HCT116 (cell line): ENCODE data around the gene CLRN3. TPM values are rescaled to one million over a fixed set of nuclear protein-coding genes. Genes with fewer than 3 reads are reported as not detected.

ENCODE experiments used
- ATAC-seq: fragments of 200-7000 bp; cut with Tn5 transposase; 2 replicates; pipeline ENCODE4 v1.9.1; 2020; ENCODE audit warnings: mild to moderate bottlenecking, moderate library complexity
- BruUV-seq: library from RNA; stranded (reverse); fragments of 400-500 nt; replicated peaks from 2 replicates; lab custom pipeline; 2021; lab: Mats Ljungman, UMichigan
- CTCF ChIA-PET: fragments of 300-600 bp; sonication (Branson Sonifier 250); formaldehyde crosslinking; loops from one replicate; lab custom pipeline; 2021; ENCODE audit warnings: antibody characterized with exemption; lab: Charles Lee
- POLR2A ChIA-PET: fragments of 300-600, 350-600 bp; sonication (Branson Sonifier 250); formaldehyde crosslinking; loops from one replicate; lab custom pipeline; 2021; ENCODE audit warnings: antibody characterized with exemption; lab: Charles Lee
- RAD21 ChIA-PET, 2 experiments: fragments of 300-600 bp; sonication (Branson Sonifier 250); formaldehyde crosslinking; loops; one replicate each; lab custom pipeline; 2023; ENCODE audit warnings: low total read pairs in 2 of 2; ENCODE audit not compliant: uncharacterized antibody in 2 of 2, unreplicated experiment in 2 of 2, low non-redundant PET in 1 of 2; lab: Charles Lee
- DNase-seq: peaks from one replicate; pipeline ENCODE4 v3.0.0-alpha.2; 2010; ENCODE audit warnings: low read depth, low spot score
- H2AFZ ChIP-seq: fragments of 200-600 bp; shearing (Covaris generic), sonication (generic); 2 replicates; pipeline ENCODE4 v1.6.1; 2017; ENCODE audit warnings: low read depth, mixed run types, mixed read lengths, antibody characterized with exemption, low read length; ENCODE audit not compliant: poor library complexity, severe bottlenecking
- H3K27ac ChIP-seq: 2 replicates; pipeline ENCODE4 v1.5.1; 2012; ENCODE audit warnings: low read depth, low read length
- H3K27me3 ChIP-seq: fragments of 200-600 bp; sonication (generic); 2 replicates; pipeline ENCODE4 v1.6.1; 2016; ENCODE audit warnings: mixed run types, low read length, mixed read lengths; ENCODE audit not compliant: insufficient read depth
- H3K36me3 ChIP-seq, 2 experiments: fragments of 200-500 bp in 1 of 2; fragments of 200-600 bp in 1 of 2; sonication (Bioruptor generic) in 1 of 2; sonication (generic) in 1 of 2; 2 replicates each; pipeline versions ENCODE4 v1.5.1 to v1.6.1; 2014 to 2016; ENCODE audit warnings: low read length in 2 of 2, inconsistent platforms in 1 of 2, mixed read lengths in 1 of 2, mixed run types in 1 of 2; ENCODE audit not compliant: insufficient read depth in 2 of 2, control insufficient read depth in 1 of 2
- H3K4me1 ChIP-seq, 2 experiments: fragments of 200-600 bp in 1 of 2; sonication (generic) in 1 of 2; 2 replicates each; pipeline versions ENCODE4 v1.5.1 to v1.6.1; 2012 to 2017; ENCODE audit warnings: low read length in 2 of 2, inconsistent platforms in 1 of 2, mild to moderate bottlenecking in 1 of 2, mixed read lengths in 1 of 2, mixed run types in 1 of 2, moderate library complexity in 1 of 2; ENCODE audit not compliant: insufficient read depth in 2 of 2, control insufficient read depth in 1 of 2
- H3K4me2 ChIP-seq: fragments of 200-600 bp; sonication (generic); 2 replicates; pipeline ENCODE4 v1.6.1; 2017; ENCODE audit warnings: mixed run types, low read length, mixed read lengths
- H3K4me3 ChIP-seq, 2 experiments: fragments of 200-600 bp in 1 of 2; sonication (generic) in 1 of 2; replicated peaks in 1 of 2; 2 replicates each; pipeline ENCODE4 v1.5.1; 2011 to 2016; ENCODE audit warnings: low read length in 2 of 2, control low read depth in 1 of 2, low read depth in 1 of 2, mild to moderate bottlenecking in 1 of 2, mixed read lengths in 1 of 2, mixed run types in 1 of 2
- H3K79me2 ChIP-seq: fragments of 200-600 bp; sonication (generic); 2 replicates; pipeline ENCODE4 v1.6.1; 2017; ENCODE audit warnings: mild to moderate bottlenecking, mixed run types, low read length, moderate library complexity, mixed read lengths; ENCODE audit not compliant: insufficient read depth
- H3K9ac ChIP-seq: fragments of 200-600 bp; sonication (generic); 2 replicates; pipeline ENCODE4 v1.6.1; 2016; ENCODE audit warnings: low read length, mixed read lengths
- H3K9me2 ChIP-seq: fragments of 200-600 bp; sonication (generic), shearing (Covaris generic); 2 replicates; pipeline ENCODE4 v1.6.1; 2017; ENCODE audit warnings: mixed run types, mild to moderate bottlenecking, moderate library complexity; ENCODE audit not compliant: insufficient read depth
- H3K9me3 ChIP-seq, 2 experiments: fragments of 200-500 bp in 1 of 2; fragments of 200-600 bp in 1 of 2; sonication (Bioruptor generic) in 1 of 2; sonication (generic) in 1 of 2; 2 replicates each; pipeline ENCODE4 v1.6.1; 2014 to 2017; ENCODE audit warnings: low read length in 2 of 2, mixed read lengths in 2 of 2, inconsistent platforms in 1 of 2, low read depth in 1 of 2, mild to moderate bottlenecking in 1 of 2, mixed run types in 1 of 2, moderate library complexity in 1 of 2; ENCODE audit not compliant: control insufficient read depth in 1 of 2, insufficient read depth in 1 of 2
- H4K20me1 ChIP-seq: fragments of 200-600 bp; sonication (generic), shearing (Covaris generic); 2 replicates; pipeline ENCODE4 v1.6.1; 2017; ENCODE audit warnings: mixed run types, mild to moderate bottlenecking, moderate library complexity; ENCODE audit not compliant: insufficient read depth
- CBX3 ChIP-seq: IDR thresholded peaks from 2 replicates; pipeline ENCODE4 v1.6.1; 2012; ENCODE audit warnings: low read depth
- CEBPB ChIP-seq: IDR thresholded peaks from 2 replicates; pipeline ENCODE4 v1.6.1; 2012; ENCODE audit warnings: low read depth
- ELF1 ChIP-seq: IDR thresholded peaks from 2 replicates; pipeline ENCODE4 v1.6.1; 2012; ENCODE audit warnings: low read depth, borderline replicate concordance
- EZH2phosphoT487 ChIP-seq: fragments of 200-600 bp; IDR thresholded peaks from 2 replicates; pipeline ENCODE4 v1.6.1; 2018; ENCODE audit warnings: antibody characterized with exemption, borderline replicate concordance
- FOSL1 ChIP-seq: IDR thresholded peaks from 2 replicates; pipeline ENCODE4 v1.6.1; 2012; ENCODE audit warnings: low read depth
- JUND ChIP-seq: IDR thresholded peaks from 2 replicates; pipeline ENCODE4 v1.6.1; 2012
- POLR2A ChIP-seq: IDR thresholded peaks from 2 replicates; pipeline ENCODE4 v1.7.0; 2011; ENCODE audit warnings: borderline replicate concordance; ENCODE audit not compliant: insufficient read depth, insufficient read length; ENCODE audit errors: extremely low read depth
- POLR2AphosphoS5 ChIP-seq: IDR thresholded peaks from 2 replicates; pipeline ENCODE4 v1.6.1; 2011; ENCODE audit warnings: mild to moderate bottlenecking, low read depth, low read length, moderate library complexity
- RAD21 ChIP-seq: IDR thresholded peaks from 2 replicates; pipeline ENCODE4 v1.6.1; 2012; ENCODE audit warnings: low read depth, mild to moderate bottlenecking
- SIN3A ChIP-seq: IDR thresholded peaks from 2 replicates; pipeline ENCODE4 v1.6.1; 2012; ENCODE audit warnings: low read depth
- SP1 ChIP-seq: IDR thresholded peaks from 2 replicates; pipeline ENCODE4 v1.6.1; 2012; ENCODE audit warnings: low read depth
- SRF ChIP-seq: IDR thresholded peaks from 2 replicates; pipeline ENCODE4 v1.6.1; 2012; ENCODE audit warnings: low read depth
- TCF7L2 ChIP-seq: IDR thresholded peaks from 2 replicates; pipeline ENCODE4 v1.7.0; 2011; ENCODE audit warnings: borderline replicate concordance, inconsistent platforms; ENCODE audit not compliant: insufficient read depth, insufficient read length; ENCODE audit errors: extremely low read depth
- YY1 ChIP-seq: IDR thresholded peaks from 2 replicates; pipeline ENCODE4 v1.6.1; 2011; ENCODE audit warnings: low read length, low read depth, moderate library complexity, mild to moderate bottlenecking; ENCODE audit not compliant: insufficient replicate concordance; ENCODE audit errors: extremely low read depth
- ZFX ChIP-seq: fragments of 450-650 bp; IDR thresholded peaks from 2 replicates; pipeline ENCODE4 v1.6.1; 2017
- ZNF274 ChIP-seq: fragments of 200-500 bp; sonication (Bioruptor generic); IDR thresholded peaks from 2 replicates; pipeline ENCODE4 v1.6.1; 2014; ENCODE audit warnings: mild to moderate bottlenecking, low read depth, low read length, inconsistent platforms
- intact Hi-C: fragments of 100-400 bp; cut with micrococcal nuclease; formaldehyde crosslinking; loops from 2 replicates; pipeline ENCODE4 v1.10.0; 2022
- total RNA-seq: library from RNA; stranded (reverse); gene quantifications from one replicate; pipeline ENCODE4 v1.2.1, GENCODE V29; 2021; ENCODE audit not compliant: unreplicated experiment
- TF ChIP-seq, protein P1 (sequence below): IDR thresholded peaks from 2 replicates; pipeline ENCODE4 v1.6.1; 2012
- TF ChIP-seq, protein P2 (sequence below): IDR thresholded peaks from 2 replicates; pipeline ENCODE4 v1.6.1; 2011; ENCODE audit warnings: mild to moderate bottlenecking, low read length, moderate library complexity; ENCODE audit not compliant: insufficient replicate concordance; ENCODE audit errors: extremely low read depth
- TF ChIP-seq, protein P3 (sequence below): IDR thresholded peaks from 2 replicates; pipeline ENCODE4 v1.6.1; 2012
- TF ChIP-seq, protein P4 (sequence below): IDR thresholded peaks from 2 replicates; pipeline ENCODE4 v1.6.1; 2012; ENCODE audit warnings: low read depth

Gene CLRN3
- total RNA-seq, 1 experiment from 2014 or later, result 0.39 TPM

DNA sequence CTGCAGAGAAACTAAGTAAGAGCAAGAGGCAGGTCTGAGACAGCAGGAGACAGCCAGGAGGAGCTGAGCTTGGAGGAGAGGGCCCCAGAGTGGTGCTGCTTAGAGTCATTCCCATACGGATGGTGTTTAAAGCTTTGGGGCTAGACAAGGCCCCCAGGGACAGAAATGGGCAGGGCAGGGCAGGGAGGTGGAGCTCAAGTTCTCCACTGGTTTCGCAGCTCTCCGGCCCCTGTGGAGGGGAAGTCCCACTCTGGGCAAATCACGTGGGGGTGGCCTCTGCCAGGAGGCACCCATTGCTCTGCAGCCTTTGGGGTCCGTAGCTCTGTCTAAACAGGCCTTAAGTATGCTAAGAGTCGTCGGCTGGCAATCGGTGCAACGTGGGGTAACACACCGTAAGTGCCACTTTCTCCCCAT lies 13.1 kb upstream of the CLRN3 start:
- TF ChIP-seq CEBPB (no peak), POLR2AphosphoS5 (no peak), SRF (no peak), POLR2A (no peak), CBX3 (no peak), SP1 (no peak), JUND (no peak), TCF7L2 (no peak), SIN3A (no peak), YY1 (no peak), RAD21 (no peak), EZH2phosphoT487 (no peak), ZFX (no peak), ELF1 (no peak), FOSL1 (no peak), ZNF274 (no peak)
- TF ChIP-seq, protein P1, sequence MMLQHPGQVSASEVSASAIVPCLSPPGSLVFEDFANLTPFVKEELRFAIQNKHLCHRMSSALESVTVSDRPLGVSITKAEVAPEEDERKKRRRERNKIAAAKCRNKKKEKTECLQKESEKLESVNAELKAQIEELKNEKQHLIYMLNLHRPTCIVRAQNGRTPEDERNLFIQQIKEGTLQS, result no peak
- TF ChIP-seq, protein P2, sequence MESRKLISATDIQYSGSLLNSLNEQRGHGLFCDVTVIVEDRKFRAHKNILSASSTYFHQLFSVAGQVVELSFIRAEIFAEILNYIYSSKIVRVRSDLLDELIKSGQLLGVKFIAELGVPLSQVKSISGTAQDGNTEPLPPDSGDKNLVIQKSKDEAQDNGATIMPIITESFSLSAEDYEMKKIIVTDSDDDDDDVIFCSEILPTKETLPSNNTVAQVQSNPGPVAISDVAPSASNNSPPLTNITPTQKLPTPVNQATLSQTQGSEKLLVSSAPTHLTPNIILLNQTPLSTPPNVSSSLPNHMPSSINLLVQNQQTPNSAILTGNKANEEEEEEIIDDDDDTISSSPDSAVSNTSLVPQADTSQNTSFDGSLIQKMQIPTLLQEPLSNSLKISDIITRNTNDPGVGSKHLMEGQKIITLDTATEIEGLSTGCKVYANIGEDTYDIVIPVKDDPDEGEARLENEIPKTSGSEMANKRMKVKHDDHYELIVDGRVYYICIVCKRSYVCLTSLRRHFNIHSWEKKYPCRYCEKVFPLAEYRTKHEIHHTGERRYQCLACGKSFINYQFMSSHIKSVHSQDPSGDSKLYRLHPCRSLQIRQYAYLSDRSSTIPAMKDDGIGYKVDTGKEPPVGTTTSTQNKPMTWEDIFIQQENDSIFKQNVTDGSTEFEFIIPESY, result no peak
- TF ChIP-seq, protein P3, sequence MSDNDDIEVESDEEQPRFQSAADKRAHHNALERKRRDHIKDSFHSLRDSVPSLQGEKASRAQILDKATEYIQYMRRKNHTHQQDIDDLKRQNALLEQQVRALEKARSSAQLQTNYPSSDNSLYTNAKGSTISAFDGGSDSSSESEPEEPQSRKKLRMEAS, result no peak
- TF ChIP-seq, protein P4, sequence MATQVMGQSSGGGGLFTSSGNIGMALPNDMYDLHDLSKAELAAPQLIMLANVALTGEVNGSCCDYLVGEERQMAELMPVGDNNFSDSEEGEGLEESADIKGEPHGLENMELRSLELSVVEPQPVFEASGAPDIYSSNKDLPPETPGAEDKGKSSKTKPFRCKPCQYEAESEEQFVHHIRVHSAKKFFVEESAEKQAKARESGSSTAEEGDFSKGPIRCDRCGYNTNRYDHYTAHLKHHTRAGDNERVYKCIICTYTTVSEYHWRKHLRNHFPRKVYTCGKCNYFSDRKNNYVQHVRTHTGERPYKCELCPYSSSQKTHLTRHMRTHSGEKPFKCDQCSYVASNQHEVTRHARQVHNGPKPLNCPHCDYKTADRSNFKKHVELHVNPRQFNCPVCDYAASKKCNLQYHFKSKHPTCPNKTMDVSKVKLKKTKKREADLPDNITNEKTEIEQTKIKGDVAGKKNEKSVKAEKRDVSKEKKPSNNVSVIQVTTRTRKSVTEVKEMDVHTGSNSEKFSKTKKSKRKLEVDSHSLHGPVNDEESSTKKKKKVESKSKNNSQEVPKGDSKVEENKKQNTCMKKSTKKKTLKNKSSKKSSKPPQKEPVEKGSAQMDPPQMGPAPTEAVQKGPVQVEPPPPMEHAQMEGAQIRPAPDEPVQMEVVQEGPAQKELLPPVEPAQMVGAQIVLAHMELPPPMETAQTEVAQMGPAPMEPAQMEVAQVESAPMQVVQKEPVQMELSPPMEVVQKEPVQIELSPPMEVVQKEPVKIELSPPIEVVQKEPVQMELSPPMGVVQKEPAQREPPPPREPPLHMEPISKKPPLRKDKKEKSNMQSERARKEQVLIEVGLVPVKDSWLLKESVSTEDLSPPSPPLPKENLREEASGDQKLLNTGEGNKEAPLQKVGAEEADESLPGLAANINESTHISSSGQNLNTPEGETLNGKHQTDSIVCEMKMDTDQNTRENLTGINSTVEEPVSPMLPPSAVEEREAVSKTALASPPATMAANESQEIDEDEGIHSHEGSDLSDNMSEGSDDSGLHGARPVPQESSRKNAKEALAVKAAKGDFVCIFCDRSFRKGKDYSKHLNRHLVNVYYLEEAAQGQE, result no peak
- Histone ChIP-seq H3K4me1 (peaks cover 25 to 45% of the 10 kb centered on the region in 2 experiments), H4K20me1 (no peaks in the 10 kb centered on the region), H3K27ac (no peak overlapping the region), H3K9ac (no peak overlapping the region), H2AFZ (no peak overlapping the region), H3K9me2 (no peaks in the 10 kb centered on the region), H3K79me2 (no peaks in the 10 kb centered on the region), H3K27me3 (no peaks in the 10 kb centered on the region), H3K36me3 (no peaks in the 10 kb centered on the region), H3K9me3 (no peaks in the 10 kb centered on the region), H3K4me3 (no peak overlapping the region), H3K4me2 (0 out of 2 replicates have a peak overlapping the region, but pooled peaks have one; percentile 80)
- ATAC-seq (no peak), DNase-seq (no peak)
- RAD21 ChIA-PET, result interaction anchor here (0.6 to 2.5 kb wide), 3 partner anchors 84 to 105 kb away, joined by 3 to 20 read pairs (median 14); no protein-coding TSS in a partner anchor
- BruUV-seq, result no TSS peak
- POLR2A ChIA-PET, result interaction anchor here (1.4 kb wide), 1 partner anchor 164 kb away, joined by 5 read pairs; no protein-coding TSS in a partner anchor
- CTCF ChIA-PET, result interaction anchor here (1.4 to 3.1 kb wide), 10 partner anchors 15 to 306 kb away, joined by 3 to 69 read pairs (median 6); no protein-coding TSS in a partner anchor
- intact Hi-C loops, result loop anchor here (1.0 kb wide), 2 partner anchors 105 to 163 kb away; no protein-coding TSS in a partner anchor
